ENCODE measurements around the gene TTC8. TPM values are rescaled to one million over a fixed set of nuclear protein-coding genes. Genes with fewer than 3 reads are reported as not detected.

Gene TTC8
- total RNA-seq, 1 experiment from 2014 or later = 12.4 TPM

DNA sequence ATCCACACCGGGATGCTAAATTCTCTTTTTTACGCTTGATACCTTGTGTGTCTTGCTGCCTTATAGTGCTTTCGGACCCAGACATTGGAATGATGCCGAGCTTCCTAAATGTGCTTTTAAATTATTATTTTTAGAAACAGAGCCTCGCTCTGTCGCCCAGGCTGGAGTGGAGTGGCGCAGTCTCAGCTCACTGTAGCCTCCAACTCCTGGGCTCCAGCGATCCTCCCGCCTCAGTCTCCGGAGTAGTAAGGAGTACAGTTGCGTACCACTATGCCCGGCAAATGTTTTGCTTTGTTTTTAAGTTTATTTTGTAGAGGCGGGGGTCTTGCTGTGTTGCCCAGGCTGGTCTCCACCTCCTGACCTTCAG, 31.2 kb upstream of the TTC8 start:
- DNase-seq (ENCODE audit: low read depth, low spot score) (no peak), ATAC-seq (peak; percentile 32; the same call in 1 of the 2 replicates)
- TF ChIP-seq, protein P1, sequence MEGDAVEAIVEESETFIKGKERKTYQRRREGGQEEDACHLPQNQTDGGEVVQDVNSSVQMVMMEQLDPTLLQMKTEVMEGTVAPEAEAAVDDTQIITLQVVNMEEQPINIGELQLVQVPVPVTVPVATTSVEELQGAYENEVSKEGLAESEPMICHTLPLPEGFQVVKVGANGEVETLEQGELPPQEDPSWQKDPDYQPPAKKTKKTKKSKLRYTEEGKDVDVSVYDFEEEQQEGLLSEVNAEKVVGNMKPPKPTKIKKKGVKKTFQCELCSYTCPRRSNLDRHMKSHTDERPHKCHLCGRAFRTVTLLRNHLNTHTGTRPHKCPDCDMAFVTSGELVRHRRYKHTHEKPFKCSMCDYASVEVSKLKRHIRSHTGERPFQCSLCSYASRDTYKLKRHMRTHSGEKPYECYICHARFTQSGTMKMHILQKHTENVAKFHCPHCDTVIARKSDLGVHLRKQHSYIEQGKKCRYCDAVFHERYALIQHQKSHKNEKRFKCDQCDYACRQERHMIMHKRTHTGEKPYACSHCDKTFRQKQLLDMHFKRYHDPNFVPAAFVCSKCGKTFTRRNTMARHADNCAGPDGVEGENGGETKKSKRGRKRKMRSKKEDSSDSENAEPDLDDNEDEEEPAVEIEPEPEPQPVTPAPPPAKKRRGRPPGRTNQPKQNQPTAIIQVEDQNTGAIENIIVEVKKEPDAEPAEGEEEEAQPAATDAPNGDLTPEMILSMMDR (IDR thresholded peaks at IDR 0.05) = no peak
- no peak for TF ChIP-seq POLR2AphosphoS5 (IDR thresholded peaks at IDR 0.05; ENCODE audit: low read depth, low read length)
- TF ChIP-seq SIN3A (IDR thresholded peaks at IDR 0.05; ENCODE audit: borderline replicate concordance, insufficient read depth, low read depth, low read length) = no peak
- TF ChIP-seq, protein P2, sequence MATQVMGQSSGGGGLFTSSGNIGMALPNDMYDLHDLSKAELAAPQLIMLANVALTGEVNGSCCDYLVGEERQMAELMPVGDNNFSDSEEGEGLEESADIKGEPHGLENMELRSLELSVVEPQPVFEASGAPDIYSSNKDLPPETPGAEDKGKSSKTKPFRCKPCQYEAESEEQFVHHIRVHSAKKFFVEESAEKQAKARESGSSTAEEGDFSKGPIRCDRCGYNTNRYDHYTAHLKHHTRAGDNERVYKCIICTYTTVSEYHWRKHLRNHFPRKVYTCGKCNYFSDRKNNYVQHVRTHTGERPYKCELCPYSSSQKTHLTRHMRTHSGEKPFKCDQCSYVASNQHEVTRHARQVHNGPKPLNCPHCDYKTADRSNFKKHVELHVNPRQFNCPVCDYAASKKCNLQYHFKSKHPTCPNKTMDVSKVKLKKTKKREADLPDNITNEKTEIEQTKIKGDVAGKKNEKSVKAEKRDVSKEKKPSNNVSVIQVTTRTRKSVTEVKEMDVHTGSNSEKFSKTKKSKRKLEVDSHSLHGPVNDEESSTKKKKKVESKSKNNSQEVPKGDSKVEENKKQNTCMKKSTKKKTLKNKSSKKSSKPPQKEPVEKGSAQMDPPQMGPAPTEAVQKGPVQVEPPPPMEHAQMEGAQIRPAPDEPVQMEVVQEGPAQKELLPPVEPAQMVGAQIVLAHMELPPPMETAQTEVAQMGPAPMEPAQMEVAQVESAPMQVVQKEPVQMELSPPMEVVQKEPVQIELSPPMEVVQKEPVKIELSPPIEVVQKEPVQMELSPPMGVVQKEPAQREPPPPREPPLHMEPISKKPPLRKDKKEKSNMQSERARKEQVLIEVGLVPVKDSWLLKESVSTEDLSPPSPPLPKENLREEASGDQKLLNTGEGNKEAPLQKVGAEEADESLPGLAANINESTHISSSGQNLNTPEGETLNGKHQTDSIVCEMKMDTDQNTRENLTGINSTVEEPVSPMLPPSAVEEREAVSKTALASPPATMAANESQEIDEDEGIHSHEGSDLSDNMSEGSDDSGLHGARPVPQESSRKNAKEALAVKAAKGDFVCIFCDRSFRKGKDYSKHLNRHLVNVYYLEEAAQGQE (IDR thresholded peaks at IDR 0.05; ENCODE audit: insufficient read depth in 1 of 2, low read depth in 2 of 2, low read length in 1 of 2) = no peak
- no peak for TF ChIP-seq TCF7L2 (IDR thresholded peaks at IDR 0.05; ENCODE audit: low read depth, low read length)
- Histone ChIP-seq H3K36me3 (ENCODE audit: control insufficient read depth, insufficient read depth, low read length) (no peaks in the 10 kb centered on the region), H3K27ac (ENCODE audit: low read length) (no peak overlapping the region), H3K27me3 (ENCODE audit: control insufficient read depth, insufficient read depth, low read length) (peaks cover 13% of the 10 kb centered on the region), H3K9me3 (ENCODE audit: control insufficient read depth, insufficient read depth, low read depth, low read length) (no peaks in the 10 kb centered on the region), H3K4me3 (ENCODE audit: low read depth in 2 of 2, low read length in 2 of 2) (peak overlapping the region; percentile 48 to 51), H3K4me1 (ENCODE audit: control insufficient read depth, insufficient read depth, low read length) (no peaks in the 10 kb centered on the region)
- intact Hi-C loops (cut with micrococcal nuclease; ENCODE audit: unreplicated experiment) (no loop called here), in situ Hi-C loops (cut with HindIII; ENCODE audit: low pct_unique_long_range_greater_than_20kb, low sequenced_read_pairs) (no loop called here)
- ChIA-PET POLR2A (no interaction called here), CTCF (no interaction called here)
- no TSS peak for BruUV-seq (replicated peaks)

DNA sequence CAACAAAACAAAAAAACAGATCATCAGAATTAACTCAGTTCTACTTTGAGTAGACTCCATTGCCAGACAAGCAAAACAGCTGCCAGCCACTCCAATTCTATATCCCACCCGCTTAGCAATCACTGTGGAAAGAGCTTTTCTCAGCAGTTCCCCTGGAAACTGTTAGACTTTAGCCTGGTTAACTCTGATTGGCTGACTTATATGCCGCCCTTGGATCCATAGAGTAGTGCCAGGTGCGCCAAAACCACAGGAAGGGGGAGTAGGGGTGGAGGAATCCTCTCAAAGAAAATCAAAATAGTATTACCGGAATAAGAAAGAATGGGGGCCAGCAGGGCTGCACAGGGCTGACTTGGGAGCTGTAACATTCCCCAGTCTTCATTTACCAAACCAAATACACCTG, 26.3 kb upstream of the TTC8 start:
- H3K27me3 ChIP-seq (ENCODE audit: control insufficient read depth, insufficient read depth, low read length) = no peaks in the 10 kb centered on the region; the same call in 1 of the 2 replicates
- TF ChIP-seq, protein P2 (IDR thresholded peaks at IDR 0.05; ENCODE audit: insufficient read depth in 1 of 2, low read depth in 2 of 2, low read length in 1 of 2) = no peak
- TF ChIP-seq, protein P1 (IDR thresholded peaks at IDR 0.05) = no peak
- TF ChIP-seq POLR2AphosphoS5 (IDR thresholded peaks at IDR 0.05; ENCODE audit: low read depth, low read length) (no peak), TCF7L2 (IDR thresholded peaks at IDR 0.05; ENCODE audit: low read depth, low read length) (no peak), SIN3A (IDR thresholded peaks at IDR 0.05; ENCODE audit: borderline replicate concordance, insufficient read depth, low read depth, low read length) (no peak)
- ChIA-PET POLR2A (no interaction called here), CTCF (no interaction called here)
- no peak overlapping the region for H3K27ac ChIP-seq (ENCODE audit: low read length)
- intact Hi-C loops (cut with micrococcal nuclease; ENCODE audit: unreplicated experiment) (no loop called here), in situ Hi-C loops (cut with HindIII; ENCODE audit: low pct_unique_long_range_greater_than_20kb, low sequenced_read_pairs) (no loop called here)
- ATAC-seq = no peak
- no peaks in the 10 kb centered on the region for H3K9me3 ChIP-seq (ENCODE audit: control insufficient read depth, insufficient read depth, low read depth, low read length)
- H3K4me3 ChIP-seq (ENCODE audit: low read depth in 2 of 2, low read length in 2 of 2) = no peak overlapping the region
- BruUV-seq (replicated peaks) = no TSS peak
- no peaks in the 10 kb centered on the region for H3K4me1 ChIP-seq (ENCODE audit: control insufficient read depth, insufficient read depth, low read length)
- no peak for DNase-seq (ENCODE audit: low read depth, low spot score)
- no peaks in the 10 kb centered on the region for H3K36me3 ChIP-seq (ENCODE audit: control insufficient read depth, insufficient read depth, low read length)
